Activated CD4-positive, CD25-positive, alpha-beta regulatory T cell treated with anti-CD3 and anti-CD28 coated beads, Interleukin-2, amount 50 U/mL, for 72 hours (primary cell): ENCODE measurements around the gene EDIL3.

Source experiments
- DNase-seq: peaks from one replicate; pipeline ENCODE4 v3.0.0; 2021

EDIL3 gene

GRCh38 chr5:84255315-84255714 is 129.4 kb downstream of the EDIL3 start:
- no peak for DNase-seq

- no peak for DNase-seq
Observed at GRCh38 chr5:84253946-84254345, 130.7 kb downstream of the EDIL3 start.

GRCh38 chr5:84251503-84251902 is 133.2 kb downstream of the EDIL3 start:
- no peak for DNase-seq

- DNase-seq = no peak
Observed at GRCh38 chr5:84249918-84250630, 134.6 kb downstream of the EDIL3 start.

- DNase-seq = no peak
Observed at GRCh38 chr5:84248013-84248412, 136.7 kb downstream of the EDIL3 start.

GRCh38 chr5:84242286-84242685 is 142.4 kb downstream of the EDIL3 start:
- DNase-seq = no peak

- DNase-seq = no peak
Observed at GRCh38 chr5:84239494-84239893, 145.2 kb downstream of the EDIL3 start.

- DNase-seq = no peak
Observed at GRCh38 chr5:84237126-84237525, 147.6 kb downstream of the EDIL3 start.

- no peak for DNase-seq
Observed at GRCh38 chr5:84231433-84231832, 153.2 kb downstream of the EDIL3 start.

GRCh38 chr5:84229045-84229444 is 155.6 kb downstream of the EDIL3 start:
- no peak for DNase-seq

GRCh38 chr5:84228266-84228665 is 156.4 kb downstream of the EDIL3 start:
- DNase-seq = no peak

GRCh38 chr5:84227236-84227635 is 157.4 kb downstream of the EDIL3 start:
- DNase-seq = no peak

- no peak for DNase-seq
Observed at GRCh38 chr5:84218546-84218945, 166.1 kb downstream of the EDIL3 start.

GRCh38 chr5:84215521-84215920 is 169.2 kb downstream of the EDIL3 start:
- DNase-seq = no peak

- DNase-seq = no peak
Observed at GRCh38 chr5:84213861-84214260, 170.8 kb downstream of the EDIL3 start.

- DNase-seq = no peak
Observed at GRCh38 chr5:84213212-84213611, 171.5 kb downstream of the EDIL3 start.

- no peak for DNase-seq
Observed at GRCh38 chr5:84204772-84205171, 179.9 kb downstream of the EDIL3 start.

GRCh38 chr5:84202136-84202535 is 182.5 kb downstream of the EDIL3 start:
- DNase-seq = no peak

GRCh38 chr5:84197538-84197937 is 187.1 kb downstream of the EDIL3 start:
- no peak for DNase-seq

- DNase-seq = no peak
Observed at GRCh38 chr5:84191281-84191680, 193.4 kb downstream of the EDIL3 start.

GRCh38 chr5:84184857-84185256 is 199.8 kb downstream of the EDIL3 start:
- DNase-seq = no peak

- no peak for DNase-seq
Observed at GRCh38 chr5:84181093-84181492, 203.6 kb downstream of the EDIL3 start.

- no peak for DNase-seq
Observed at GRCh38 chr5:84168841-84169240, 215.8 kb downstream of the EDIL3 start.

- DNase-seq = no peak
Observed at GRCh38 chr5:84163671-84164070, 221.0 kb downstream of the EDIL3 start.

- no peak for DNase-seq
Observed at GRCh38 chr5:84162695-84163094, 222.0 kb downstream of the EDIL3 start.
